ENCODE data around the gene NPDC1.

The NPDC1 gene

DNA sequence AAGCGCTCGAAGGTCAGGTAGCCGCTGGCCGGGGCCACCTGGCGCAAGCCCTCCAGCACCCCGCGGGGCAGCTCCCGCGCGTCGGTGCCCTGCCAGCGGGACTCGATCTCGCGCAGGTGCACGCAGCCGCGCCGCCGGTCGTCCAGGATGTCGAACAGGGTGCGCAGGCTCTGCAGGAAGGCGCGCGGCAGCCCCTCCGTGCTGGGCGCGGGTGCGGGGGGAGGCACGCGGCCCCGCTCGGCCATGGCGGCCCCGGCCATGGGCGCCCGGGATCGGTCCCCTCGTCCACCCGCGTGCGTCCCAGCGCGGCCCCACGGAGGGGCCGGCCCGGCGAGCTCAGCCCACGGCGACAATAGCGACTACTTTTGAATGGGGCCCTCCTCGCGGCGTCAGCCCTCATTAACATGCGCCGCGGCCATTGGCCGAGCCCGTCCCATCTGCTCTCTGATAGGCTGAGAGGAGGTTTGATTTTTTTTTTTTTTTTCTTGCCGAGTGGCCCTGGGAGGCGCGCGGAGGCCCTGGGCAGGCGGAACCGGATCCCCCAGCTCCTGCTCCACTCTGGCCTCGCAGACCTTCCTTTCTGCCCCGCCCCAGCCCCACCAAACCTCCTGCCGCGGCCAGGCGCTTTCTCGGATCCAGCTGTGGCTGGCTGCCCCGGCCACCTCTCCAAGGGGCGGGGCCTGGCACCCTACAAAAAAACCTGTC, 24.4 kb upstream of the NPDC1 start, which contains the start of gene SAPCD2:
SAPCD2 (minus strand) TSS at position 357 of the 705 bp plus-strand sequence; CDS start at position 260, 97 bp downstream.
- Histone ChIP-seq H4K20me1 (ENCODE audit: insufficient read depth, low read length) (0 out of 2 replicates have a peak, but pooled peaks cover 3% of the 10 kb centered on the region), H3K9me3 (replicated peaks; ENCODE audit: insufficient read depth, low read length) (no peaks in the 10 kb centered on the region), H3K9ac (ENCODE audit: low read length) (peak within 1 kb of the TSS; percentile 67; the same call in 1 of the 2 replicates), H3K4me3 (ENCODE audit: low read length) (peak within 1 kb of the TSS; percentile 86), H3F3A (ENCODE audit: insufficient read depth, low read length) (peaks cover 10% of the 10 kb centered on the region), H2AFZ (ENCODE audit: low read length) (peak within 1 kb of the TSS; percentile 91), H3K79me2 (ENCODE audit: low read length) (peaks cover 29% of the 10 kb centered on the region), H3K36me3 (replicated peaks; ENCODE audit: insufficient read depth, low read length) (no peaks in the 10 kb centered on the region), H3K4me2 (ENCODE audit: low read depth, low read length) (peak within 1 kb of the TSS; percentile 99), H3K27me3 (replicated peaks; ENCODE audit: insufficient read depth, low read length) (no peaks in the 10 kb centered on the region), H3K27ac (ENCODE audit: low read length) (peak within 1 kb of the TSS; percentile 46; the same call in 1 of the 2 replicates), H3K9me2 (replicated peaks; ENCODE audit: insufficient read depth, low read length) (no peaks in the 10 kb centered on the region), H3K4me1 (ENCODE audit: low read length) (peaks cover 24% of the 10 kb centered on the region)
- DNase-seq, result peak; percentile 94
- TF ChIP-seq EZH2 (optimal IDR thresholded peaks at IDR 0.05; ENCODE audit: low read depth, low read length), result no peak
- TF ChIP-seq, protein P1, sequence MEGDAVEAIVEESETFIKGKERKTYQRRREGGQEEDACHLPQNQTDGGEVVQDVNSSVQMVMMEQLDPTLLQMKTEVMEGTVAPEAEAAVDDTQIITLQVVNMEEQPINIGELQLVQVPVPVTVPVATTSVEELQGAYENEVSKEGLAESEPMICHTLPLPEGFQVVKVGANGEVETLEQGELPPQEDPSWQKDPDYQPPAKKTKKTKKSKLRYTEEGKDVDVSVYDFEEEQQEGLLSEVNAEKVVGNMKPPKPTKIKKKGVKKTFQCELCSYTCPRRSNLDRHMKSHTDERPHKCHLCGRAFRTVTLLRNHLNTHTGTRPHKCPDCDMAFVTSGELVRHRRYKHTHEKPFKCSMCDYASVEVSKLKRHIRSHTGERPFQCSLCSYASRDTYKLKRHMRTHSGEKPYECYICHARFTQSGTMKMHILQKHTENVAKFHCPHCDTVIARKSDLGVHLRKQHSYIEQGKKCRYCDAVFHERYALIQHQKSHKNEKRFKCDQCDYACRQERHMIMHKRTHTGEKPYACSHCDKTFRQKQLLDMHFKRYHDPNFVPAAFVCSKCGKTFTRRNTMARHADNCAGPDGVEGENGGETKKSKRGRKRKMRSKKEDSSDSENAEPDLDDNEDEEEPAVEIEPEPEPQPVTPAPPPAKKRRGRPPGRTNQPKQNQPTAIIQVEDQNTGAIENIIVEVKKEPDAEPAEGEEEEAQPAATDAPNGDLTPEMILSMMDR (IDR thresholded peaks at IDR 0.05; ENCODE audit: low read length), result no peak
- no peak for TF ChIP-seq EZH2phosphoT487 (IDR thresholded peaks at IDR 0.05; ENCODE audit: low read length)

DNA sequence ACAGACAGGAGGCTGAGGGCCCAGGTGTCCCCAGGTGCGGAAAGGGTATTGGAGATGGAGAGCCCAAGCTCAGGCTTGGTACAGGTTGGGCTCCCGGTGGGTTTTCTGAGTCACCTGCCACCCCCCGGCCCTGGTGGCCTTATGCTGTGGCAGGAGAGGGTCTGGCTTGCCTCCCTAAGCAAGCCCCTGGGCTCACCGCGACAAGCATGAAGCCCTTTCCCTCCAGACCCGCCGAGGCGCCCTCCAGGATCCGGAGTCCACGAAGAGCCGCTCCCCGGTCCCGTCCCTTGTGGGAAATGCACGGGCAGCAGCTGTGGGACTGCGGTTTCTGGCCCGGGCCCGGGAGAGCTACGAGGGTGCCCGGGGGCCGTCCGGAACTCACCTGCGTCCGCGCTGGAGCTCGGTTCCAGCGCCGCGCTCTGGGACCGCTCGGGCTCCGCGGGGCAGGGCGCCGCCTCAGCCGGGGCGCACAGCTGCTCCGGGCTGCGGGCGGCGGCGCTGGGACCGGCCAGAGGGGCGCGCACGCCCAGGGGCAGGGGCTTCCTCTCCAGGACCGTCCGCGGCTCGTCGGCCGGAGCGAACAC, 23.6 kb upstream of the NPDC1 start:
- peaks cover 10% of the 10 kb centered on the region for H3F3A ChIP-seq (ENCODE audit: insufficient read depth, low read length)
- peak; percentile 12 for DNase-seq
- no peak overlapping the region for H2AFZ ChIP-seq (ENCODE audit: low read length)
- H3K9me3 ChIP-seq (replicated peaks; ENCODE audit: insufficient read depth, low read length), result no peaks in the 10 kb centered on the region
- H3K4me2 ChIP-seq (ENCODE audit: low read depth, low read length), result peak overlapping the region; percentile 97
- H3K9me2 ChIP-seq (replicated peaks; ENCODE audit: insufficient read depth, low read length), result no peaks in the 10 kb centered on the region
- peak overlapping the region; percentile 57; the same call in 1 of the 2 replicates for H3K9ac ChIP-seq (ENCODE audit: low read length)
- TF ChIP-seq EZH2phosphoT487 (IDR thresholded peaks at IDR 0.05; ENCODE audit: low read length), result no peak
- TF ChIP-seq, protein P1 (IDR thresholded peaks at IDR 0.05; ENCODE audit: low read length), result no peak
- peaks cover 24% of the 10 kb centered on the region for H3K4me1 ChIP-seq (ENCODE audit: low read length)
- peaks cover 29% of the 10 kb centered on the region for H3K79me2 ChIP-seq (ENCODE audit: low read length)
- peak overlapping the region; percentile 86 for H3K4me3 ChIP-seq (ENCODE audit: low read length)
- no peaks in the 10 kb centered on the region for H3K27me3 ChIP-seq (replicated peaks; ENCODE audit: insufficient read depth, low read length)
- H3K36me3 ChIP-seq (replicated peaks; ENCODE audit: insufficient read depth, low read length), result no peaks in the 10 kb centered on the region
- H4K20me1 ChIP-seq (ENCODE audit: insufficient read depth, low read length), result 0 out of 2 replicates have a peak, but pooled peaks cover 3% of the 10 kb centered on the region
- no peak overlapping the region for H3K27ac ChIP-seq (ENCODE audit: low read length)

DNA sequence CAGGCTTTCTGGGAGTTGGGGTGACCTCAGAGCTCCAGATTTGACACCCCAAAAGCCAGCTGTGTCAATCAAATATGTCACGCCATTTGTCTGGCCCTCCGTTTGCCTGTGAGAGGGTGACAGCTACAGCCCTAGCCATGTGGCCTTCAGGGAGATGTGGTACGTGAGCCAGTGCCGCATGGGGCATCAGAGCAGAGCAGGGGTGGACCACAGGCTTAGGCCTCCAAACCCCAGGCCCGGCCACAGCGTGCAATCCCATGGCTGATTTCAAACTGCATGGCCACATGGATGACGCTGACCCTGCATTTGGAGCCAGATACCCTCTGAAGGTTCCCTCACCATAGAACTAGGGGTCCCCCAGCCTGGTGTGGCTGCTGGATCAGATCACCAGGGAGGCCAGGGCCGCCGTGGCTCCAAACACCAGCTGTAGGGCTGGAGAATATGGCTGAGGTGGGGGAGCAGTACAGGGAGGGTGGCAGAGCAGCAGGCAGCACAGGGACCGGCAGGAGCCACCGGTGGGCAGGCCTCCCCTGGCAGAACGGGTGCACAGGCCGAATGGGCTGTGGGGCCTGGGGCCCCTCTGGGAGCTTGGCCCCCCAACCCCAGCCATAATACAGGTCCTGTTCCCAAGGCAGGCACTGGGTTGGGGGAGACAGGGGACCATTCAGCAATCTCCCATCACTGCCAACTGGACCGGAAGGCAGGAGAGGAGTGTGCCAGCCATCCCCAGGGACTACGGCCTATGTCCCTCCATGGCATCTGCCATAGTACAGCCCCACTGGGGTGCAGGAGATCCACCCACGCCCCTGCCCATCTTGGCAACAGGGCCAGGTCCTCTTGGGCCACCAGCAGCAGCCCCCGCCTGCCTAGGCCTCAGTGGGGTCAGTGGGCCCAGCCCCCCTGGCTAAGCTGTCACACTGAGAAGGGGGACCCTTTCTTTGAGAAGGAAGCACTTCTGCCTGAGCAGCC, 22.8 kb upstream of the NPDC1 start:
- Histone ChIP-seq H3K4me2 (ENCODE audit: low read depth, low read length) (peak overlapping the region; percentile 97), H3K79me2 (ENCODE audit: low read length) (peaks cover 29% of the 10 kb centered on the region), H3K27me3 (replicated peaks; ENCODE audit: insufficient read depth, low read length) (no peaks in the 10 kb centered on the region), H3F3A (ENCODE audit: insufficient read depth, low read length) (peaks cover 10% of the 10 kb centered on the region), H3K9me3 (replicated peaks; ENCODE audit: insufficient read depth, low read length) (no peaks in the 10 kb centered on the region), H3K4me3 (ENCODE audit: low read length) (peak overlapping the region; percentile 86), H3K4me1 (ENCODE audit: low read length) (peaks cover 24% of the 10 kb centered on the region), H3K9me2 (replicated peaks; ENCODE audit: insufficient read depth, low read length) (no peaks in the 10 kb centered on the region), H3K27ac (ENCODE audit: low read length) (no peak overlapping the region), H4K20me1 (ENCODE audit: insufficient read depth, low read length) (0 out of 2 replicates have a peak, but pooled peaks cover 3% of the 10 kb centered on the region), H3K36me3 (replicated peaks; ENCODE audit: insufficient read depth, low read length) (no peaks in the 10 kb centered on the region), H2AFZ (ENCODE audit: low read length) (no peak overlapping the region), H3K9ac (ENCODE audit: low read length) (peak overlapping the region; percentile 57; the same call in 1 of the 2 replicates)
- TF ChIP-seq EZH2 (optimal IDR thresholded peaks at IDR 0.05; ENCODE audit: low read depth, low read length), result no peak
- TF ChIP-seq EZH2phosphoT487 (IDR thresholded peaks at IDR 0.05; ENCODE audit: low read length), result no peak
- TF ChIP-seq, protein P1 (IDR thresholded peaks at IDR 0.05; ENCODE audit: low read length), result no peak
- no peak for DNase-seq
